Esophagus muscularis mucosa (tissue), 4 donors: ENCODE results near the gene HS3ST5. TPM values are rescaled to one million over a fixed set of nuclear protein-coding genes. Genes with fewer than 3 reads are reported as not detected.

Experiments
- DNase-seq: peaks from one replicate; pipeline ENCODE4 v3.0.0-alpha.2; 2017; ENCODE audit errors: extremely low spot score
- H3K27ac ChIP-seq, 4 donors: fragments of 200-600 bp; sonication (generic); replicated peaks in 1 of 4; 1 replicate in 3 of 4; 2 replicates in 1 of 4; pipeline ENCODE4 v1.5.1; 2016 to 2019; ENCODE audit warnings: mild to moderate bottlenecking in 1 of 4
- H3K27me3 ChIP-seq, 4 donors: fragments of 200-600 bp; sonication (generic); one replicate each; pipeline versions ENCODE4 v1.5.1 to v1.6.0; 2016 to 2019
- H3K36me3 ChIP-seq, 4 donors: fragments of 200-600 bp; sonication (generic); one replicate each; pipeline ENCODE4 v1.5.1; 2016 to 2019
- H3K4me1 ChIP-seq, 4 donors: fragments of 200-600 bp; sonication (generic); one replicate each; pipeline ENCODE4 v1.5.1; 2016 to 2019
- H3K4me3 ChIP-seq, 4 donors: fragments of 200-600 bp; sonication (generic); 1 replicate in 2 of 4; 2 replicates in 2 of 4; pipeline ENCODE4 v1.5.1; 2016 to 2019; ENCODE audit warnings: mild to moderate bottlenecking in 4 of 4, moderate library complexity in 1 of 4
- H3K9me3 ChIP-seq, 4 donors: fragments of 200-600 bp; sonication (generic); 1 replicate in 3 of 4; 2 replicates in 1 of 4; pipeline ENCODE4 v1.5.1; 2016 to 2019
- EP300 ChIP-seq: sonication (generic); formaldehyde crosslinking; IDR thresholded peaks from one replicate; pipeline ENCODE4 v1.6.1; 2017; ENCODE audit warnings: antibody characterized with exemption
- POLR2A ChIP-seq: fragments of 450-650 bp; IDR thresholded peaks from one replicate; pipeline ENCODE4 v1.6.1; 2017; ENCODE audit warnings: antibody characterized with exemption, moderate library complexity, mild to moderate bottlenecking, low read depth
- POLR2AphosphoS5 ChIP-seq, 2 donors: sonication (generic); formaldehyde crosslinking; IDR thresholded peaks; one replicate each; pipeline ENCODE4 v1.6.1; 2017; ENCODE audit warnings: antibody characterized with exemption in 2 of 2
- WGBS: methylation state at CpG from one replicate; pipeline ENCODE4 v1.1.5; 2018; 5-methylcytosine and 5-hydroxymethylcytosine counted together
- intact Hi-C: fragments of 100-400 bp; cut with DNase I; formaldehyde crosslinking; loops from one replicate; pipeline ENCODE4 v1.15.1; 2023
- total RNA-seq, 4 donors: library from RNA; depleted of rRNA; stranded (reverse); fragments of >200 nt; gene quantifications; one replicate each; pipeline versions ENCODE4 v1.1.0 to v1.2.1, GENCODE V29; 2016
- TF ChIP-seq, protein P1 (sequence below), 3 experiments: fragments of 200-600 bp in 2 of 3; fragments of 450-650 bp in 1 of 3; sonication (generic) in 2 of 3; IDR thresholded peaks; one replicate each; pipeline ENCODE4 v1.5.1; 2017 to 2019; ENCODE audit warnings: antibody characterized with exemption in 3 of 3, mild to moderate bottlenecking in 2 of 3, moderate library complexity in 1 of 3

The HS3ST5 gene
- total RNA-seq, 4 donors from 2014 or later: 0.13 to 0.33 TPM; not detected in 2

- Histone ChIP-seq H3K4me3 (no peak overlapping the region), H3K9me3 (no peaks in the 10 kb centered on the region), H3K4me1 (no peaks in the 10 kb centered on the region), H3K36me3 (no peaks in the 10 kb centered on the region), H3K27ac (no peak overlapping the region), H3K27me3 (no peaks in the 10 kb centered on the region)
- WGBS: 69% methylated on average over 13 of the region's 13 CpGs
- TF ChIP-seq POLR2AphosphoS5 (IDR thresholded peaks at IDR 0.05) (no peak), EP300 (no peak), POLR2A (no peak)
- TF ChIP-seq, protein P1, sequence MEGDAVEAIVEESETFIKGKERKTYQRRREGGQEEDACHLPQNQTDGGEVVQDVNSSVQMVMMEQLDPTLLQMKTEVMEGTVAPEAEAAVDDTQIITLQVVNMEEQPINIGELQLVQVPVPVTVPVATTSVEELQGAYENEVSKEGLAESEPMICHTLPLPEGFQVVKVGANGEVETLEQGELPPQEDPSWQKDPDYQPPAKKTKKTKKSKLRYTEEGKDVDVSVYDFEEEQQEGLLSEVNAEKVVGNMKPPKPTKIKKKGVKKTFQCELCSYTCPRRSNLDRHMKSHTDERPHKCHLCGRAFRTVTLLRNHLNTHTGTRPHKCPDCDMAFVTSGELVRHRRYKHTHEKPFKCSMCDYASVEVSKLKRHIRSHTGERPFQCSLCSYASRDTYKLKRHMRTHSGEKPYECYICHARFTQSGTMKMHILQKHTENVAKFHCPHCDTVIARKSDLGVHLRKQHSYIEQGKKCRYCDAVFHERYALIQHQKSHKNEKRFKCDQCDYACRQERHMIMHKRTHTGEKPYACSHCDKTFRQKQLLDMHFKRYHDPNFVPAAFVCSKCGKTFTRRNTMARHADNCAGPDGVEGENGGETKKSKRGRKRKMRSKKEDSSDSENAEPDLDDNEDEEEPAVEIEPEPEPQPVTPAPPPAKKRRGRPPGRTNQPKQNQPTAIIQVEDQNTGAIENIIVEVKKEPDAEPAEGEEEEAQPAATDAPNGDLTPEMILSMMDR (IDR thresholded peaks at IDR 0.05): no peak
- intact Hi-C loops: loop anchor here (1.0 kb wide), 1 partner anchor 10 kb away; no protein-coding TSS in a partner anchor
- no peak for DNase-seq
Measured at GRCh38 chr6:114167583-114168576, 174.9 kb downstream of the HS3ST5 start.

DNA sequence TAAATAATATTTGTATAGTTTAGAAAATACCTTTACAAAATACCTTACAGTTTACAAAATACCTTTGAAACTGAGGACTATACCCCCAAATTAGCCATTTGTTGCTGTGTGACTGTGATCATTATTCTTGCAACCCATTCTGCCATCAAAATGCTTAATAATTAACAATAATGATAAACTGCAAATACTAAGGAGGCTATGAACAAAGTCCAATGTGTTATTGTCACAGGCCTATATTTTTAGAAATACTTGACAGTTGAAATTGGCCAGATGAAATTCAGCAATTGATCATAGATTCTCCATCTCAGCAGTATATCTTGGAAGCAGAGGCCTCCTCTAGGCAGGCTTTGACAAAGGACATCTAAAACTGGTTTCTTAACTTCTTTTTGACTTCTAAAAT lies 178.6 kb downstream of the HS3ST5 start:
- no peaks in the 10 kb centered on the region for H3K27me3 ChIP-seq
- no peaks in the 10 kb centered on the region for H3K4me1 ChIP-seq
- TF ChIP-seq EP300: no peak
- TF ChIP-seq, protein P1 (IDR thresholded peaks at IDR 0.05): no peak
- TF ChIP-seq POLR2AphosphoS5 (IDR thresholded peaks at IDR 0.05): no peak
- no peak for TF ChIP-seq POLR2A
- no peaks in the 10 kb centered on the region for H3K36me3 ChIP-seq
- intact Hi-C loops: no loop called here
- no peak overlapping the region for H3K27ac ChIP-seq
- no peaks in the 10 kb centered on the region for H3K9me3 ChIP-seq
- DNase-seq: no peak
- H3K4me3 ChIP-seq: no peak overlapping the region

- Histone ChIP-seq H3K27ac (no peak overlapping the region), H3K4me3 (no peak overlapping the region), H3K4me1 (no peaks in the 10 kb centered on the region), H3K27me3 (no peaks in the 10 kb centered on the region), H3K9me3 (no peaks in the 10 kb centered on the region), H3K36me3 (no peaks in the 10 kb centered on the region)
- WGBS: 87% methylated on average over 6 of the region's 6 CpGs
- TF ChIP-seq, protein P1 (IDR thresholded peaks at IDR 0.05): no peak
- TF ChIP-seq EP300: no peak
- no peak for TF ChIP-seq POLR2A
- no peak for TF ChIP-seq POLR2AphosphoS5 (IDR thresholded peaks at IDR 0.05)
- no peak for DNase-seq
- intact Hi-C loops: no loop called here
Measured at GRCh38 chr6:114162691-114163347, 180.0 kb downstream of the HS3ST5 start.

GRCh38 chr6:114160881-114161280 lies 181.9 kb downstream of the HS3ST5 start:
- Histone ChIP-seq H3K36me3 (no peaks in the 10 kb centered on the region), H3K9me3 (no peaks in the 10 kb centered on the region), H3K4me1 (no peaks in the 10 kb centered on the region), H3K27ac (no peak overlapping the region), H3K4me3 (no peak overlapping the region), H3K27me3 (no peaks in the 10 kb centered on the region)
- TF ChIP-seq EP300 (no peak), POLR2A (no peak), POLR2AphosphoS5 (IDR thresholded peaks at IDR 0.05) (no peak)
- TF ChIP-seq, protein P1 (IDR thresholded peaks at IDR 0.05): no peak
- intact Hi-C loops: no loop called here
- no peak for DNase-seq
- WGBS: 98% methylated on average over 4 of the region's 4 CpGs
